ENCODE data around the gene CAMTA1.

The CAMTA1 gene

DNA sequence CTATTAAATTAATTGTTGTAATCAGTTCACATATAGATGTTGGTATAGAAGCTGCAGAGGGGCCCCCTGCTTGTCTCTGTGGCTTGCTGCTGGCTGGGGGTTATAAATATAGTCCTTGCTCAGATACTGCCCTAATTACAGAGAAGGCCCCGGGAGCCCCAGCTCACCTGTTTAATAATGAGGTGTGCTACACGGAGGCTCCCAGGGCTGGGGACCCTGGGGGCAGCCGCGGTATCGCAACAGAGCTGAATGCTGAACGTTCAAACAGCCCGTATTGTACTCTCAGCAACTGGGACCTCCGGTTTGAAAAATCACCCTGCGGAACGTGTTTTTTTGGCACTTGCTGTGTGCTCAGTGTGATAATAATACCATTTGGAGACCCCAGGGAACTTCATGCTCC is 309.3 kb downstream of the CAMTA1 start:
- H3K27ac ChIP-seq (ENCODE audit: extremely low read depth, low read depth, low read length): no peak overlapping the region
- ChIA-PET POLR2A (no interaction called here), CTCF (interaction anchor here (1.6 kb wide), 1 partner anchor 24 kb away, joined by 5 read pairs; no protein-coding TSS in a partner anchor)
- no peaks in the 10 kb centered on the region for H3K36me3 ChIP-seq (ENCODE audit: control insufficient read depth in 2 of 2, insufficient read depth in 1 of 2, low read length in 2 of 2)
- H3K4me1 ChIP-seq (ENCODE audit: control insufficient read depth, insufficient read depth, low read length): no peaks in the 10 kb centered on the region
- no peak for TF ChIP-seq ZNF211 (tag by site-specific recombination; IDR thresholded peaks at IDR 0.05; ENCODE audit: low read depth)
- no peak for TF ChIP-seq ZNF548 (tag by site-specific recombination; IDR thresholded peaks at IDR 0.05)
- TF ChIP-seq, protein P1, sequence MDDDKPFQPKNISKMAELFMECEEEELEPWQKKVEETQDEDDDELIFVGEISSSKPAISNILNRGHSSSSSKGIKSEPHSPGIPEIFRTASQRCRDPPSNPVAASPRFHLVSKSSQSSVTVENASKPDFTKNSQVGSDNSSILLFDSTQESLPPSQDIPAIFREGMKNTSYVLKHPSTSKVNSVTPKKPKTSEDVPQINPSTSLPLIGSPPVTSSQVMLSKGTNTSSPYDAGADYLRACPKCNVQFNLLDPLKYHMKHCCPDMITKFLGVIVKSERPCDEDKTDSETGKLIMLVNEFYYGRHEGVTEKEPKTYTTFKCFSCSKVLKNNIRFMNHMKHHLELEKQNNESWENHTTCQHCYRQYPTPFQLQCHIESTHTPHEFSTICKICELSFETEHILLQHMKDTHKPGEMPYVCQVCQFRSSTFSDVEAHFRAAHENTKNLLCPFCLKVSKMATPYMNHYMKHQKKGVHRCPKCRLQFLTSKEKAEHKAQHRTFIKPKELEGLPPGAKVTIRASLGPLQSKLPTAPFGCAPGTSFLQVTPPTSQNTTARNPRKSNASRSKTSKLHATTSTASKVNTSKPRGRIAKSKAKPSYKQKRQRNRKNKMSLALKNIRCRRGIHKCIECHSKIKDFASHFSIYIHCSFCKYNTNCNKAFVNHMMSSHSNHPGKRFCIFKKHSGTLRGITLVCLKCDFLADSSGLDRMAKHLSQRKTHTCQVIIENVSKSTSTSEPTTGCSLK (tag by site-specific recombination; IDR thresholded peaks at IDR 0.05): no peak
- TF ChIP-seq ZNF561 (tag by site-specific recombination; IDR thresholded peaks at IDR 0.05; ENCODE audit: borderline replicate concordance): no peak
- no peak overlapping the region for H3K4me3 ChIP-seq (ENCODE audit: low read depth, low read length)
- H3K9me3 ChIP-seq (ENCODE audit: control insufficient read depth, insufficient read depth, low read depth, low read length): no peaks in the 10 kb centered on the region

DNA sequence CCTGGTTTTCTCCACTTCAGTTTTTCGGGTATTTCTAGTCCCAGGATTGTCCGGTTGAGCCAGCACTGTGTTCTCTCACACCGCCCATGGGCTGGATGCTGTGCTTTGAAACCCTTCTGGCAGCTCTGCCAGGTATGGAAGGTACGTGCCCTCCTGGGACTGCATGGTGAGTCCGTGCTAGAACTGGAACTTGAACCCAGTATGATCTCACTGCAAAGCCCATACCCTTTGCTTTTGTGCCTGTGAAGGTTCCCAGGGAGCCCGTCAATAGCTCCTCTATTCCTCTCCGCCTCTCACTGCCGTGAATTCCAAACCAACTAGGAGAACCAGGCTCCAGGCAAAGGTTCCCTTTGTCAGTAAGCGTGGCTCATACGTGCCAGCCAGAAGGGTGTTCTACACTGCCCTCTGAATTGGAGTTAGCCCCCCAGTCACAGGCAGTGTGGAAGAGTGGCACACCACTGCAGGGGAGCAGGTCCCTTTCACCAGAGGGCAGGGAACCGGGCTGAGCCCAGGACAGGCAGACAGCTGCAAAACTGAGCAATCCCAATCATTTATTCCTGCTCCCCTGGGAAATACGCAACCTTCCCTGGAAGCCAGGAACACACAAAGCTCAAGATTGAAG is 310.2 kb downstream of the CAMTA1 start:
- Histone ChIP-seq H3K27ac (ENCODE audit: extremely low read depth, low read depth, low read length) (no peak overlapping the region), H3K4me3 (ENCODE audit: low read depth, low read length) (no peak overlapping the region), H3K36me3 (ENCODE audit: control insufficient read depth in 2 of 2, insufficient read depth in 1 of 2, low read length in 2 of 2) (no peaks in the 10 kb centered on the region), H3K9me3 (ENCODE audit: control insufficient read depth, insufficient read depth, low read depth, low read length) (no peaks in the 10 kb centered on the region), H3K4me1 (ENCODE audit: control insufficient read depth, insufficient read depth, low read length) (no peaks in the 10 kb centered on the region)
- TF ChIP-seq MZF1 (tag by site-specific recombination; IDR thresholded peaks at IDR 0.05; ENCODE audit: borderline replicate concordance): no peak
- no peak for TF ChIP-seq ZNF174 (tag by site-specific recombination; IDR thresholded peaks at IDR 0.05)
- TF ChIP-seq BCL11B (tag by site-specific recombination; IDR thresholded peaks at IDR 0.05; ENCODE audit: low read depth): no peak
- no peak for TF ChIP-seq SP7 (tag by site-specific recombination; IDR thresholded peaks at IDR 0.05)
- no peak for TF ChIP-seq SETDB1 (IDR thresholded peaks at IDR 0.05; ENCODE audit: insufficient read length, low read length)
- no peak for TF ChIP-seq ZNF341 (tag by site-specific recombination; IDR thresholded peaks at IDR 0.05; ENCODE audit: low read depth)
- TF ChIP-seq, protein P2, sequence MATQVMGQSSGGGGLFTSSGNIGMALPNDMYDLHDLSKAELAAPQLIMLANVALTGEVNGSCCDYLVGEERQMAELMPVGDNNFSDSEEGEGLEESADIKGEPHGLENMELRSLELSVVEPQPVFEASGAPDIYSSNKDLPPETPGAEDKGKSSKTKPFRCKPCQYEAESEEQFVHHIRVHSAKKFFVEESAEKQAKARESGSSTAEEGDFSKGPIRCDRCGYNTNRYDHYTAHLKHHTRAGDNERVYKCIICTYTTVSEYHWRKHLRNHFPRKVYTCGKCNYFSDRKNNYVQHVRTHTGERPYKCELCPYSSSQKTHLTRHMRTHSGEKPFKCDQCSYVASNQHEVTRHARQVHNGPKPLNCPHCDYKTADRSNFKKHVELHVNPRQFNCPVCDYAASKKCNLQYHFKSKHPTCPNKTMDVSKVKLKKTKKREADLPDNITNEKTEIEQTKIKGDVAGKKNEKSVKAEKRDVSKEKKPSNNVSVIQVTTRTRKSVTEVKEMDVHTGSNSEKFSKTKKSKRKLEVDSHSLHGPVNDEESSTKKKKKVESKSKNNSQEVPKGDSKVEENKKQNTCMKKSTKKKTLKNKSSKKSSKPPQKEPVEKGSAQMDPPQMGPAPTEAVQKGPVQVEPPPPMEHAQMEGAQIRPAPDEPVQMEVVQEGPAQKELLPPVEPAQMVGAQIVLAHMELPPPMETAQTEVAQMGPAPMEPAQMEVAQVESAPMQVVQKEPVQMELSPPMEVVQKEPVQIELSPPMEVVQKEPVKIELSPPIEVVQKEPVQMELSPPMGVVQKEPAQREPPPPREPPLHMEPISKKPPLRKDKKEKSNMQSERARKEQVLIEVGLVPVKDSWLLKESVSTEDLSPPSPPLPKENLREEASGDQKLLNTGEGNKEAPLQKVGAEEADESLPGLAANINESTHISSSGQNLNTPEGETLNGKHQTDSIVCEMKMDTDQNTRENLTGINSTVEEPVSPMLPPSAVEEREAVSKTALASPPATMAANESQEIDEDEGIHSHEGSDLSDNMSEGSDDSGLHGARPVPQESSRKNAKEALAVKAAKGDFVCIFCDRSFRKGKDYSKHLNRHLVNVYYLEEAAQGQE (tag by site-specific recombination; IDR thresholded peaks at IDR 0.05): no peak
- no peak for TF ChIP-seq PRDM1 (tag by site-specific recombination; IDR thresholded peaks at IDR 0.05)
- TF ChIP-seq, protein P3, sequence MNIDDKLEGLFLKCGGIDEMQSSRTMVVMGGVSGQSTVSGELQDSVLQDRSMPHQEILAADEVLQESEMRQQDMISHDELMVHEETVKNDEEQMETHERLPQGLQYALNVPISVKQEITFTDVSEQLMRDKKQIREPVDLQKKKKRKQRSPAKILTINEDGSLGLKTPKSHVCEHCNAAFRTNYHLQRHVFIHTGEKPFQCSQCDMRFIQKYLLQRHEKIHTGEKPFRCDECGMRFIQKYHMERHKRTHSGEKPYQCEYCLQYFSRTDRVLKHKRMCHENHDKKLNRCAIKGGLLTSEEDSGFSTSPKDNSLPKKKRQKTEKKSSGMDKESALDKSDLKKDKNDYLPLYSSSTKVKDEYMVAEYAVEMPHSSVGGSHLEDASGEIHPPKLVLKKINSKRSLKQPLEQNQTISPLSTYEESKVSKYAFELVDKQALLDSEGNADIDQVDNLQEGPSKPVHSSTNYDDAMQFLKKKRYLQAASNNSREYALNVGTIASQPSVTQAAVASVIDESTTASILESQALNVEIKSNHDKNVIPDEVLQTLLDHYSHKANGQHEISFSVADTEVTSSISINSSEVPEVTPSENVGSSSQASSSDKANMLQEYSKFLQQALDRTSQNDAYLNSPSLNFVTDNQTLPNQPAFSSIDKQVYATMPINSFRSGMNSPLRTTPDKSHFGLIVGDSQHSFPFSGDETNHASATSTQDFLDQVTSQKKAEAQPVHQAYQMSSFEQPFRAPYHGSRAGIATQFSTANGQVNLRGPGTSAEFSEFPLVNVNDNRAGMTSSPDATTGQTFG (tag by site-specific recombination; IDR thresholded peaks at IDR 0.05; ENCODE audit: borderline replicate concordance): no peak
- TF ChIP-seq MEIS1 (CRISPR knock-in tag; IDR thresholded peaks at IDR 0.05; ENCODE audit: borderline replicate concordance): no peak
- TF ChIP-seq, protein P4, sequence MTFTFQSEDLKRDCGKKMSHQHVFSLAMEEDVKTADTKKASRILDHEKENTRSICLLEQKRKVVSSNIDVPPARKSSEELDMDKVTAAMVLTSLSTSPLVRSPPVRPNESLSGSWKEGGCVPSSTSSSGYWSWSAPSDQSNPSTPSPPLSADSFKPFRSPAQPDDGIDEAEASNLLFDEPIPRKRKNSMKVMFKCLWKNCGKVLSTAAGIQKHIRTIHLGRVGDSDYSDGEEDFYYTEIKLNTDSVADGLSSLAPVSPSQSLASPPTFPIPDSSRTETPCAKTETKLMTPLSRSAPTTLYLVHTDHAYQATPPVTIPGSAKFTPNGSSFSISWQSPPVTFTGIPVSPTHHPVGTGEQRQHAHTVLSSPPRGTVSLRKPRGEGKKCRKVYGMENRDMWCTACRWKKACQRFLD (tag by site-specific recombination; IDR thresholded peaks at IDR 0.05): no peak
- TF ChIP-seq, protein P5, sequence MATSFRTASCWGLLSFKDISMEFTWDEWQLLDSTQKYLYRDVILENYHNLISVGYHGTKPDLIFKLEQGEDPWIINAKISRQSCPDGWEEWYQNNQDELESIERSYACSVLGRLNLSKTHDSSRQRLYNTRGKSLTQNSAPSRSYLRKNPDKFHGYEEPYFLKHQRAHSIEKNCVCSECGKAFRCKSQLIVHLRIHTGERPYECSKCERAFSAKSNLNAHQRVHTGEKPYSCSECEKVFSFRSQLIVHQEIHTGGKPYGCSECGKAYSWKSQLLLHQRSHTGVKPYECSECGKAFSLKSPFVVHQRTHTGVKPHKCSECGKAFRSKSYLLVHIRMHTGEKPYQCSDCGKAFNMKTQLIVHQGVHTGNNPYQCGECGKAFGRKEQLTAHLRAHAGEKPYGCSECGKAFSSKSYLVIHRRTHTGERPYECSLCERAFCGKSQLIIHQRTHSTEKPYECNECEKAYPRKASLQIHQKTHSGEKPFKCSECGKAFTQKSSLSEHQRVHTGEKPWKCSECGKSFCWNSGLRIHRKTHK (tag by site-specific recombination; IDR thresholded peaks at IDR 0.05): no peak
- TF ChIP-seq ZNF792 (tag by site-specific recombination; IDR thresholded peaks at IDR 0.05): no peak
- TF ChIP-seq ZXDB (tag by site-specific recombination; IDR thresholded peaks at IDR 0.05): no peak
- TF ChIP-seq ZNF37A (tag by site-specific recombination; IDR thresholded peaks at IDR 0.05): no peak
- TF ChIP-seq ZBTB17 (tag by site-specific recombination; IDR thresholded peaks at IDR 0.05): no peak
- TF ChIP-seq ZNF549 (tag by site-specific recombination; IDR thresholded peaks at IDR 0.05): no peak
- no peak for TF ChIP-seq ZFP69B (tag by site-specific recombination; IDR thresholded peaks at IDR 0.05)
- TF ChIP-seq ZNF248 (tag by site-specific recombination; IDR thresholded peaks at IDR 0.05): no peak
- no peak for TF ChIP-seq ZNF140 (tag by site-specific recombination; IDR thresholded peaks at IDR 0.05)
- ChIA-PET POLR2A (no interaction called here), CTCF (interaction anchor here (1.6 kb wide), 1 partner anchor 25 kb away, joined by 5 read pairs; no protein-coding TSS in a partner anchor)

Data from HEK293 (cell line).